GM19238 (cell line): ENCODE results near the gene SLC4A11.
A peak's percentile ranks its signal among the peaks of the same experiment; 100 is the strongest.

Experiments used
- DNase-seq: peaks from one replicate; pipeline ENCODE4 v3.0.0; 2011; ENCODE audit warnings: low spot score; ENCODE audit not compliant: insufficient read length

The SLC4A11 gene

DNA sequence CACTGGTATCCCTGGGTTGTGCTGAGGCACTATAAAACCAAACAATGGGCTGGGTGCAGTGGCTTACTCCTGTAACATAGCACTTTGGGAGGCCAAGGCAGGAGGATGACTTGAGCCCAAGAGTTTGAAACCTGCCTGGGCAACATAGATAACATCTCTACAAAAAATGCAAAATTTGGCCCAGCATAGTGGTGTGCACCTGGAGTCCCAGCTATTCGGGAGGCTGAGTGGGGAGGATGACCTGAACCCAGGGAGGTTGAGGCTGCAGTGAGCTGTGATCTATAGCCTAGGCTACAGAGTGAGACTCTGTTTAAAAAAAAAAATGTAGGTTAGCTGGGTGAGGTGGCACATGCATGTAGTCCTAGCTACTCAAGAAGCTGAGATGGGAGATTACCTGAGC, 7.7 kb upstream of the SLC4A11 start:
- no peak for DNase-seq

DNA sequence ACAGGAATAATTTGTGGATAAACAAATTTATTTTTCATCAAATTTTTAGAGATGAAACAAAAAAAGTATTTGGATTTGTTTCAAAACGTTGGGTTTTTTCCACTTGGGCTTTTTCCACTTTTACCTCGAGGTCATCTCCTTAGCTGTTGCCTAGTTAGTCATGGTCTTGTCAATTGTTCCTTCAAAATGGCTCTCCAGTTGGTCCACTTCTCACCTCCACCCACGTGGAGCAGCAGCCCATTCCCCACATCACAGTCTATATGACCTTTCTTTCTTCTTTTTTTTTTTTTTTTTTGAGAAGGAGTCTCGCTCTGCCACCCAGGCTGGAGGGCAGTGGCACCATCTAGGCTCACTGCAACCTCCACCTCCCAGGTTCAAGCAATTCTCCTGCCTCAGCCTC, 6.7 kb upstream of the SLC4A11 start:
- DNase-seq: no peak

DNA sequence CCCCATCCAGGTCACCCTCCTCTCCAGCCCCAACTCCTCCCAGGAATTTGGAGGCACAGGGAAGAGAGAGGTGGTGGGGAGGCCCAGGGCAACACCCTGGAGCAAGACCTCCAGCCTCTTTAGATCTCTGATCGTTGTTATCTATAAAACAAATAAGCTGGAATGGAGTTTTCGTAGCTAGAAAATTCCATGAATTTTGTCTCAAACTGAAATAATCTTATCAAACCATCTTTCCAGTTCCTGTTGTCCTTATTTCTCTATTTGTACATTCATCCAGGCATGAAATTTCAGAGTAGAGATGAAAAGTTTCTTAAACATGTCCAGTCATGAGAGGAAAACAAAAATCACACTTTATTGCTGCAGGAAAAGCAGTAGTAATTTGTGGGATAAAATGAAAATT, 6.2 kb upstream of the SLC4A11 start:
- no peak for DNase-seq

DNA sequence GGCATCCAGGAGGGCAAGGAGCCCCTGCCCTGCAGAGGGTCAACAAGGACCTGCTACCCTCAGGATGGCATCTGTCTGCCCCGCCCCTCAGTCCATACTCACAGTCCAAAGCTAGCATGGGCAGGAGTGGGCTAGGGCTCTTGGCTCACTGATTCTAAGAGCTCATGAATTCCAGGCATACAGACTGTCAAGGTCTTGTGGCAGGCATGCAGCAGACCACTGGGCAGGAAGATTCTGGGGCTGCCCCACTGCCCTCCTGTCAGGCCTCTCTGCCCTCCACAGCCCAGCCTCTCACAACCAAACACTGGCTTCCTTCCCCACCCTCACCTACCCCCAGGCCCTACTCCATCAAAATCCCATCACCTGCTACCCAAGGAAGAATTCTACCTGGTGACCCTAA, 5.6 kb upstream of the SLC4A11 start:
- DNase-seq: no peak

DNA sequence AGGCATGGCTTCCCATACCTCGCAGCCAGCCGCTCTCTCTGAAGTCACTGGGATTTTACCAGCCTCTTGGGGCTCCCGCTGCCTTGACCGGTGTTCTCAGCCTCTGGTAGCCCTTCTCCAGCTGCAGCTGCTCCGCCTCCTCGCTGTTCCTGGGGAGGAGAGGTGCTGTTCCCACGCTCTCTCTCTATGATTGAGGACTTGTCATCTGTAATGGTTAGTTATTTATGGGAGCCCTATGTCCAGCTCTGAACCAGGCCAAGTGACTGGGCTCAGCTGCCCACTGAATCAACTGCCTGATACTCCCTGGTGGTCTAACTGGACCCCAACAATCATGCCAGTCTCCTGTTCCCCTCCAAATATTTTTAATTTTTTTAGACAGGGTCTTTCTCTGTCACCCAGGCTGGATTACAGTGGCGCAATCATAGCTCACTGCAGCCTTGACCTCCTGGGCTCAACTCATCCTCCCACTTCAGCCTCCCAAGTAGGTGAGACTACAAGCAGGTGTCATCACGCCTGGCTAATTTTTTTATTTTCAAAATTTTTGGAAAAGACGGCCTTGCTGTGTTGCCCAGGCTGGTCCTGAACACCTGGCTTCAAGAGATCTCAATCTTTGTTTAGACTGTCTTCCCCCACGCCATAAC, 4.8 kb upstream of the SLC4A11 start:
- no peak for DNase-seq

DNA sequence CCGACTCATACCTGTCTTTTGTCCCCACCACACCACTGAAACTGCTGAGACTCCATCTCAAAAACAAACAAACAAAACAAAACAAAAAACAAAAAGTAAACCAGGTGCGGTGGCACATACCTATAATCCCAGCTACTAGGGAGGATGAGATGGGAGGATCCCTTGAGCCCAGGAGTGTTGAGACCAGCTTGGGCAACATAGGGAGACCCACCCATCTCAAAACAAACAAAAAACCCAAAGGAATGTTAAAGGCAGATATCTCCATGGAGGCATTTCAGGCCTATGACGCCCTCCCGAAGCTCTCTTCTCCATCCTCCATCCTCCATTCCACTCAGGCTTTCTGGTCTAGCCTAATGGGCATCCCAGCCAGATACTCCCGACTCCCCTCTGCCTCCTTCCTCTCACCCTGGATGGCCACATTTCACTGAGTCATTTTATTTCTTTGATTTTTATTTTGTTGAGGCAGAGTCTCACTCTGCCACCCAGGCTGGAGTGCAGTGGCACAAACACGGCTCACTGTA, 3.2 kb upstream of the SLC4A11 start:
- no peak for DNase-seq

DNA sequence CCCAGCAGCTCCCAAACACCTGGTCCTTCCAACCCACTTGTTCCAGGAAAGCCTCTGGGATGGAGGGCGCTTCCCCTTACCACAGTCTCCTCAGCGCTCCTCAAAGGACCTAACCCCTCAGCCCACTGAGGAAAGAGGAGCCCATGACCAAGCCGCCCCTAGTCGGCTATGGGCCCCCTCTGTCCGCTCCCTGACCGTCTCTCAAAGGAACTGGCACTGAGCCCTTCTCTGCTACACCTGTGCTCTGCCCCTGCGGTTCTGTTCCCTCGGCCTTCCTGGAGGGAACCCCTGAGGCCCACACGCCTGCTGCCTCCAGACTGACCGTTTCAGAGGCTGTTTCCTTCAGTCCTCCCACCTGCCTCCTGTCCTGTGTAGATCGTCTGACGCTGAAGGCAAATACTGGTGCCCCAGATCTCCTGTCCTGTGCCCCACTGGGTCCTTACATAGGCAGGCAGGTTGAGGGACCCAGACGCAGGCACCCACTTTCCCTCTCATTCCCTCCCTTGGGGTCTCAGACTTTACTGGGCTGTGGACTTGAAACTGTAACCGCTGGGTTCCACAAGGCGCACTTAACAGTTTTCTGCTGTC, 1.9 kb upstream of the SLC4A11 start:
- no peak for DNase-seq

DNA sequence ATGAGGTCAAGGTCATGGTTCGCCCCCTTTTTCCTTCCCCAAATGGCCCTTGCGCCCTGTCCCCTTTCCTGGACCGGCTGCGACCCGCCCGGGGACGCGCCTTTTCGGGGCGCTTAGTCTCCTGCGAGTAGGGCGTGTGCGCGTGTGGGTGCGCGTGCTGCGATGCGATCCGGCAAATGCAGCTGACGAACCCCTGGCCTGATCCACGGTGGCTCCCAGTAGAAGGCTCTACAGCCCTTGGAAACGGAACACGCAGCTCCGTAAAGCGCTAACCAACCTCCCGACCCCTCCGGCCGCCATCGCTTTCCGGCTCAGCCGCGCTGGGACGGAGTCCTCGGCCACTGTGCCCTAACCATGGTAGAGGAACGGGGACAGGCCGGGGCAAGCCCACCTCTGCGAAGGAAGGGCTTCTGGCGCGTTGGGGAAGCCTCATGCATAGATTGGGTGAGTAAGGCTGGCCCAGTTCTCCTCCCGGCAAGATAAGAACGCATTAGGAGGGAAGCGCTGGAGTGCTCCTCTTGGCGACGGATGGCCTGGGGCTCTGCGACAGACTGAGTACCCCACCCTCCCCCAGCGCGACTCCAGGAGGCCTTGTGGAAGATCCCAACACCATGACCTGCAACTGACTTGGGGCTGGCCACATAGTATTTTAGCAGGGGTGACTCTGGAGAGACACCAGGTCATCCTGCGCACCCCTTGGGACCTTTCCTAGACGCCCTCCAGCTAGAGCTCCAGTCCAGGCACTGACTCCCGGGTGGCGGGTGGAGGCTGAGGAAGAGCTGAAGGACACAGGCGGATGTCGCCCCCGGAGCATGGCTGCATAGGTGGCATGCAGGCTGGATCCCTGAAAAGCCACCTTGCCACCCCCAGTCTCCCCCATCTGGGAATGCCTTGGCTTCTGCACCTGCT, 1.1 kb upstream of the SLC4A11 start:
- no peak for DNase-seq

DNA sequence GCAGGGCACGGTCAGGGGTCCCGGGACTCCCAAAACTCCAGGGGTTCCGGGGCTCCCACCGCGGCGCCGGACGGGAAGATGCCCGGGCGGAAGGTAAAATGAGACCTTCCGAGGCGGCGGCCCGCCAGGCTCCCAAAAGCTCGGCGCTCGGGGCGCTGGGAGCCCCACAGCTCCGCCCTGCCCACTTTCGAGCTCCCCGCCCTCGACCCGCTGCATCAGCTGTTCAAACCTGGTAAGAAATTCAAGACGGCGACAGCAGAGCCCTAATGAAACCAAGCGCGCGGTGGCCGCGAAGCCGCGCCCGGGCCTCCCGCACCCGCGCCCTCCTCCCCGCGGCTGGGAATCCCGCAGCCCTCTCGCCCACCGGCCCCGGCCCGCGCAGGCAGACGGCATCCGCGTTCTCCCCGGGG, 369 bp downstream of the SLC4A11 start:
- DNase-seq: peak; percentile 61

DNA sequence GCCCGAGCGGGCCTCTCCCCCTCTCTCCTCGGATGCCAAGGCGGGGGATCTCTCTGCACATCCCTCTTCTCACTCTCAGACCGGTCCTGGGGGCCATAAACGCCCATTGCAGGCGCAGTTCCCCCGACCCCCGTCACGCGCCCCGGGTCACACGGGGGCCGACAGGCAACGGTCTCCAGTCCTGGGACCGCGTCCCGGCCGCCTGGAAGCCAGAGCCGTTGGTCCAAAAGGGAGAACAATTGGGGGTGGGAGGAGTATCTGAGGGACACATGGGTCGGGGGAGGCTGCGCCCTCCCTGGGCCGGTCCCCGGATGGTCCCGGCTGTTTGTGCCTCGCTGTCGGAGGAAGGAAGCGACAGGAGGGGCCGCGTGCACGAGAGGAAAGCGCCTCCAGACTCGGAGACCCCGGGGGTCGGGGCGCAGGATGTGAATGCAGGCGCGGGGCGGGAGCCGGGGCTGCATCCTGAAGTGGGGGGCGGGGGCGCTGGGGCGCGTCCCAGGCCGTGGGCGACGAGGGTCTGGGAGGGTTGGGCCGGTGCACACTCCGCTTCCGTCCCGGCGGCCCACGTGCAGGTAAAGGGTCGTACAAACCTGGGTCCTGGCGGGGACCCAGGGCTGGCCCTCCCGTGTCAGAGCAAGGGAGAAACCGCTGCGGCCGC, 903 bp downstream of the SLC4A11 start:
- no peak for DNase-seq

DNA sequence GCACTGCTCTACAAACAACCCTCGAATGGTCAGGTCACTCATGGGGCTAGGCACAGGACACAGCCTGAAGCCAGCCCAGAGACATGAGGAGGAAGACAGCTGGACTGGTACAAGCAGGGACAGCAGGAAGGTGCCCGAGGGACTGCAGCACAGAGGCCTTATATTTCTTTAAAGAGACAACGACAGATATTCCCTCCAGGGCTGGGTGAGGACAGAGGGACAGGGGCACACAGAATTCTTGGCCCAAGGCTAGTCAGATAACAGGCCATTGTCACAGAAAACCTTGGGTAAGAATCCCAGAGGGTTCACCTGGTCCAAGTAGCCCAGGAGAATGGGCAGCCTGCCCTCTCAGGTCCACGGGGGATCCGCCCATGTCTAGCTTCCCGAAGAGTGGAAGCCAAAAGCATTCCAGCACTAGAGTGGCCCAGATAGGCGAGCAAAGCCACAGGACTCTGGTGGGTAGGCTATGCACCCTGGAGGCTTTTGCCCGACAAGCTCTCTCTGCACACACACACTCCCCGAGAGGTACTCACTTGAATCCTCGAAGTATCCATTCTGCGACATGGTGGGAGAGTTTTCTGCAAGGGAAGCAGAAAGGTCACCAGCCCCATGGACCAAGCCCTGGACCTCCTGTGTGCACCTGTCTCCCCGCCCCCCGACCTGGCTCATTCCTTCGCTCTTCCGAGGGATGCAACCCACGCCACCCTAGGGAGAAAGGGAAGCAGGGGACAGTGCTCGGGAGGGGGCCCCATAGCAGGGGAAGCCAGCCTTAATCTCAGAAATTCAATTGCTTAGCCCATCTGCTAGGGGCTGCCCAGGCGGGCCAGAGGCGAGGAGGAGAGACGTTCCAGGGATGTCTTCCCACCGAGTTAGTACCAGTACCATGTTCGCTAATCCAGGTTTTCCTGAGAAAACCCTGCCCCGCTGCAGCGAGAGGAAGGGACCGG, 1.7 kb downstream of the SLC4A11 start:
- DNase-seq: no peak

DNA sequence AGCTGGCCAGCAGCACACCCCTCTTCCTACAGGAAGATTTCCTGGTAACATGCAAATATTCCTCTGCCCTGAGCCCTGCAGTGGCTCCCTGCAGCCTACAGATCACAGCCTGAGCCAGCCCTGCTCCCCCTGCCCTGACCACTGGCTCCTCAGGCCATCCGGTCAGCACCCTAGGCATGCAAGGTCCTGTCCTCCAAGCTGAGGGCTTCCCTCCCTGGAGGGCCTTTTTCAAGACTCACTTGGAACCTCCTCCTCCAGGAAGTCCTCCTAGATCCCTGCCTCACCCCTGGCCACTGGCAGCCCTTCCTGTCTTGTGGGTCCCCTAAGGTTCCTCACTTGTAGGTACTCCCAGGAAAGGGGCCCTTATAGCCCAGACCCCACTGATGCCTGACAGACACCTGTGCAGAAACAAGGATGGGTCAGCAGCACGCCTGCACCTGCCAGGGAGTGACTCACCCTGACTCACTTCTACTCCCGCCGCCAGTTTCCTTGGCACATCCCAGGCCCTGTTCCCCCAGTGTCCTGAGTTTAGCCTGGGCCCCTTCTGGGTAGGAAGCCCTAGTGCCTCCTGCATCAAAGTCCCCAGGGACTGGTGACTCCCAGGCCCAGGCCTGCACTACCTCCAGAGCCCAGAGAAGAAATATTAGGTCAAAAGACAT, 3.2 kb downstream of the SLC4A11 start:
- DNase-seq: no peak

DNA sequence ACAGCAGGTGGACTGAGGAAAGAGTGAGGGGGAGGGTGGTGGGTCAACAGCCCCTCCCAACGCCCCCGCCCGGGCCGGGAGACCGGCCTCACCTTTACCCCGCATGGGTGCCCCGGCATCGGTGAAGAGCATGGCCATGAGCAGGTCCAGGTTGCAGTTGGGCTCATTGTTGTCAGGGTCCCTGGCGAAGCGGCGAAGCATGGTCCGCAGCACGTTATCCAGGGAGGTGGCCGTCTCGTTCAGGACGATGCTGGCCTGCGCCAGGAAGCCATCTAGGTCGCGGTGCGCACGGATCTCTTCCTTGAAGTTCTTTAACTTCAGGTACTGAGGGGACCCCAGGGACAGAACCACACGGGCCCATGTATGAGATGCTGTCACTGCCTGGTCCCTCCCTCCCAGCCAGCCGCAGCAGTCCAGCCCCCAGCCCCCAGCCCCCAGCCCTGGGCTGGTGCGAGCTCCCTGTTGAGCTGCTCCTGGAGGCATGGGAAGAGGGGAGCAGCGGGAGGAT, 4.9 kb downstream of the SLC4A11 start:
- DNase-seq: no peak

DNA sequence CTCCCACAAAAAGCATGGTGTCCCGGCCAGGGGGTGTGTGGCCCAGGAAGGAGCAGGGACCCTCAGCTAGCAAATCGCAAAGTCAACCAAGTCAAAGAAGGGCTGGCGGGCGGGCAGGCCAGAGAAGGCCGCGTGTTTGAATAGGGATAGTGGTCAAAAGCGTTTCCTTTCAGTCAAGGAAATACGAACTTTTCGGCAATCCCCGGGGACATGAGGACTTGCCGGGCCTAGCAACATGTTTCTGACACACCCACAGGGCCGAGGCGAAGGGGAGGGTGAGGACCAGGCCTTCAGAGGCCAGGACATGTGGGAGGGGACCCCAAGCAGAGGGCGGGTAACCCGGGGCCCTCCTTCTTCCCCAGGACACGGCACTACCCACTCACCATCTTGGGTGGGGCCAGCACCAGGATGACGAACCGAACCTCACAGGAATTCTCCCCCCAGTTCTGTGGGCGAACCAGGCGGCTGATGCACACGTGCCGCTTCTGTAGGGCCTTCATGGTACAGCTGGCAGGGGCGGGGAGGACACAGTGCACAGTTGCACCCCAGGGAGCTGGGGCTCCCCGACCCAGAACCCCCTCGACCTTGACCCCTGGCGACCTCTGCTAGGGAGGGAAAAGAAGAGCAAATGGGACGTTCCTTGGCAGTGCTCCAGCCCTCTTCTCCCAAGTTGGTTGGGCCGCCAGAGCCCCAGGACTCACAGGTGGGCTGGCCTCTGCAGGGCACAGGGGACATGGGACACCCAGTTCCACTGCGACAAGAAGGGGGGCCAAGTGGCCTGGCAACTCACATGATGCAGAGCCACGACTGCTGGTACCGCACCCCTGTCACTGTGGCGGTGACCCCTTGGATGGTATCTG, 5.6 kb downstream of the SLC4A11 start:
- DNase-seq: no peak

DNA sequence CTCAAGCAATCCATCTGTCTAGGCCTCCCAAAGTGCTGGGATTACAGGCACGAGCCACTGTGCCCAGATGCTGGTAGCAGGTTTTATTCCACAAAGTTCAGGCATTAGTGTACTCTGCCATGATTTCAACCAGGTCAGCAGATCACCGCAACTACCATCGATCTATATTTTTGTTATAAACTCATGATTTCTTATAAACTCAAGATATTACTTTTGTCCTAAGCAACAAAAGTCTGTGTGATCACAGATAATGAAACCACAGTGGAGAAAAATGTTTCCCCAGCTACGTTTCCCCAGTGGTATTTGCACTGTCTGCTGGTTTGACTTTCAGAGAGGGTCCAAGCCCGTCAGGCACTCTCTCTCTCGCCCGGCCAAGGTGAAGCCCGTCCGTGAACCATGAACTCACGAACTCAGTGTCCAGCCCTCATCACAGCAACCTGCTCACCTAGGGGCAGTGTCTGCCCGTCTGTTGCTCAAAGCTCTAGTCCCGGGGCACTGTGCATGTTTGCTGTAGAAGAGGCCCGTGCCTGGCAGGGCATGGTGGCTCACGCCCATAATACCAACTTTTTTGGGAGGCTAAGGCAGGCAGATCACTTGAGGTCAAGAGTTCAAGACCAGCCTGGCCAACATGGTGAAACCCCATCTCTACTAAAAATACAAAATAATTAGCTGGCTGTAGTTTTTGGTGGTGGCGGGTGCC, 7.0 kb downstream of the SLC4A11 start:
- DNase-seq: no peak

DNA sequence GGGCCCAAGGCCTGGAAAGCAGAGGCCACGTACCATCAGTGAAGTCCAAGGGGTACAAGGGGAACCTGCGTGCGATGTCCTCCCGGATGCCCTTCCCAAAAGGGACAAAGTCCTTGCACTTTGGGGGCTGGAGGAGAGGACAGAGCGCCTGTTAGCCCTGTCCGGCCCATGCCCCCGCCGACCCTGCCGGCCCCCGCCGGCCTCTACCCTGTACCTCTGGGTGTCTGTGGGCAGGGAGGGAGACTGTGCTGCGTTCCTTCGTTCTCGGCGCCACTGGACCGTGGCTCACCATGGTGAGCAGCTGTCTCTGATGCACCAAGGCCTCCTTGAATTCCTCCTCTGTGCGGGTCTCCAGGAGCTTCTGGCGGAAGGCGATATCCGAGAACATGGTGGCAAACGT, 7.9 kb downstream of the SLC4A11 start:
- DNase-seq: no peak

DNA sequence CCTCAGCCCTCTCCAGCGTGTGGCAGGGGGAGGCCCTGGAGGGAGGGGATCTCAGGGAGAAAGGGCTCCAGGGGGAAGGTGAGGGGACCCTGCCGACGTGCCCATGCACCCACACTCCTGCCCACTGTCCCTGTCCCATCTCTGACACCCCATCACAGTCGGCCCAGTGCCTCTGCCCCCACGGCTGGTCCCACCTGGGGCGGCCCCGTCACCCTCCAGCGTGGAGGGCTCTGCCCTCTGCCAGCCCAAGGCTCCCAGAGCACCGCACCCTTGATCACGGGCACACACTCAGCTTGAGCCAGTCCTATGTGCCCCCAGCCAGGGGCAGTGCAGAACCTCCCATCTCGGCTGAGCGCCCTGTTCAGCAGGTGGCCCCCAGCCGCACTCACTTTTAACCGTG, 9.2 kb downstream of the SLC4A11 start:
- DNase-seq: no peak

DNA sequence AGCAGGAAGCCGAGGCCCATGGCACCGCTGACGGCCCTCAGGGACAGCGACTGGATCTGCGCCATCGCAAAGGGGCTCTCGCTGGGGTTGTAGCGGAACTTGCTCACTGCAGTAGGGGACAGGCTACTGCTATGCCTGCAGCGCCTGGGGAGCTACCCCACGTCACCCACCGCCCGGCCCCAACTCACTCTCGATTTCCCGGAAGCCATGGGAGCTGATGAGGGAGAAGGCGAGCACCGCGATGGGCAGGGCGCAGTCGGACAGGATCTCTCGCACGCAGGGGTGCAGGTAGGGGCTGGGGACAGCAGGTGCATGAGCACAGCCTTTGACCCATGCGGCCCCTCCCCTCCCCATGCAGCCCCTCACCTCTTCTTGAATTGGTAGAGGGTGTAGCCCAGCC, 9.8 kb downstream of the SLC4A11 start:
- no peak for DNase-seq

DNA sequence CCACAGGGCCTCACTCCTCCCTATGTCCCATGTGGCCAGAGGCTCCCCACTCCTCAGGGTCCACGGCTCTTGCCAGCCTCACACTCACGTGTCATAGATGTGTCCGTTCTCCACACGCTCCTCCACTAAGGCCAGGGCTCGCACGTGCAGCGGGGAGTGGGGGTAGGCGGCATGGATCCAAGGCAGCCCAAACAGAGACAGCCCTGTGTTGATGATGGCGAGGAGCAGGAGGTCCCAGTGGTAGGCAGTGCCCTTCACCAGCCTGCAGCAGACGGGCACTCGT, 10.3 kb downstream of the SLC4A11 start:
- no peak for DNase-seq
